Activated CD8-positive, alpha-beta memory T cell treated with anti-CD3 and anti-CD28 coated beads, Interleukin-2, amount 50 U/mL, for 1 hour (primary cell): ENCODE results near the gene NR2E1.

ENCODE experiments used
- DNase-seq: peaks from one replicate; pipeline ENCODE4 v3.0.0-alpha.2; 2020; ENCODE audit errors: extremely low read depth

Gene NR2E1

GRCh38 chr6:108171291-108171917 is 5.6 kb downstream of the NR2E1 start:
- no peak for DNase-seq

- no peak for DNase-seq
Measured at GRCh38 chr6:108171918-108172516, 6.2 kb downstream of the NR2E1 start.

- no peak for DNase-seq
Measured at GRCh38 chr6:108174371-108175175, 8.8 kb downstream of the NR2E1 start.

DNA sequence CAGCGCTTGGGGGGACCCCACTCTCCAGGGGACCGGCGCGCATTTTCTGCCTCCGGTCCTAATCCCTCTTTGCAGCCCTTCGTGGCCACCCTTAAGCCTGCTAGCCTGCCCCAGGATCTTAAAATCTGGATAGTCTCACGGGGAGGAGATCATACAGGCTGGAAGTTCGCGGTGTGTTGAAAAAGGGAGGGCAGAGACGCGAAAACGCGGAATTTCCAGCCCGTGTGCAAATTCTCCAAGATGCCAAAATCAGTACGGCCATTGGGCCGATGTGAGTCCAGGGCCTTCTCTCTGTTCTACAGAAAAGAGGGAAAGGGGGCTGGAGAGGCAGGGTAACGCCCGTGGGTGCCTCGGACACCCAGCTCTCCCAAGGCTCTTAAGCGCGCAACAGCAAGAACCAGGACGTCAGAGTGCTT is 9.4 kb downstream of the NR2E1 start:
- DNase-seq = no peak

DNA sequence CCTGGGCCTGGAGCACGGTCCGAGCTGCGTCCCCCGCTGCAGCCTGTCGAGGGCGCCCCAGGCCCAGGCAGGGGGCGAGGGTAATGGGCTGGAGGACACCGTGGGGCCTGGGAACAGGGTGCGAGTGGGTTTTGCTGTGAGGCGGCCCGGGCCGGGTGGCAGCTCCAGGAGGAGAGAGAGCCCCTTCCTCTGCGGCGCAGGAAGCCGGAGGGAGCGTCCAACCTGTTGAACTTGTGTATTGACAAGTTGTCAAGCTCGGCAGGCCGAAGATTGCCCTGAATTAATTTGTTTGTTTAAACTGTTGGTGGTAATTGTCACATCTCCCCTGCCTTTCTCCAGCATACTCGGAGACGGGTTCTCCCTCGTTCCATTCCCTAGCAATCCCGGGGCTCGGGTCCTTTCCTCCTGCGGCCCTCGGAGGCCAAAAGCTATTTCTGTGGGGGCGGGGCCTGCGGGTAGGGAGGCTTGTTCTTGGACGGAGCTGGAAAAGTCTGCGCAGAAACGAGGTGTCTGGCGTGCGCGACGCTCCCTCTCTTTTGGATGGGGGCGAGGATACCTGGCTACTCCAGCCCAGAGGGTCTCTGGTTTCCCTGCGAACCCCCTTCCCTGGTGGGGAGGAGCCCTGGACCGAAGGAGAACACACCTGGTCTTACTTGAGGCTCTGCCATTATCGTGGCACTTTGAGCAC is 9.9 kb downstream of the NR2E1 start:
- DNase-seq = no peak

DNA sequence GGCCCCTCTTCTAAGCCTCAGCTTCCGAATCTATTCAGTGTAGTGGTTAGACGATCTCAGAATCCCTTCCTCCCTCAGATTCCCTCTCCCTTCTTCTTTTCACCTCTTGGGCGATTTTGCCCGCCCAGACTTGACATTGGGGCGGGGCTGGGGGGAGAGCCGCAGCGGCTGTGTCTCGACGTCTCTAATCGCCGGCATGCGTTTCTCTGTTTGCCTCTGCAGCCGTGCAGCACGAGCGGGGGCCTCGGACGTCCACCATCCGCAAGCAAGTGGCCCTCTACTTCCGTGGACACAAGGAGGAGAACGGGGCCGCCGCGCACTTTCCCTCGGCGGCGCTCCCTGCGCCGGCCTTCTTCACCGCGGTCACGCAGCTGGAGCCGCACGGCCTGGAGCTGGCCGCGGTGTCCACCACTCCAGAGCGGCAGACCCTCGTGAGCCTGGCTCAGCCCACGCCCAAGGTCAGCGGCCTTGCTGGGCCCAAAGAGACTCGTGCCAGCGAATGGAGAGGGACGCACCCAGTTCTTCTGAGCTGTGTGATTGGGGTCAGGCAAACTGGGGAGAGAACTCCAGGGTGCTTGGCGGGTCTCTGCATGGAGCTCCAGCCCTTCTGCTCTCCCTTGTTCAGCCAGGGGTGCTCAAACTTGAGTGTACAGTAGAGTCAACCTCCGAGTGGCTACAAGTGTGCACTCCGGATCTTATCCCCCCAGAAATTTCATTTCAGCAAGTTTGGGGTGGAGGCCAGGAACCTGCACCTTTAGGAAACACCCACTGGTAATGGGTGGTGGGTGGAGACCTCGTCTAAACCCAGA is 10.7 kb downstream of the NR2E1 start:
- no peak for DNase-seq

DNA sequence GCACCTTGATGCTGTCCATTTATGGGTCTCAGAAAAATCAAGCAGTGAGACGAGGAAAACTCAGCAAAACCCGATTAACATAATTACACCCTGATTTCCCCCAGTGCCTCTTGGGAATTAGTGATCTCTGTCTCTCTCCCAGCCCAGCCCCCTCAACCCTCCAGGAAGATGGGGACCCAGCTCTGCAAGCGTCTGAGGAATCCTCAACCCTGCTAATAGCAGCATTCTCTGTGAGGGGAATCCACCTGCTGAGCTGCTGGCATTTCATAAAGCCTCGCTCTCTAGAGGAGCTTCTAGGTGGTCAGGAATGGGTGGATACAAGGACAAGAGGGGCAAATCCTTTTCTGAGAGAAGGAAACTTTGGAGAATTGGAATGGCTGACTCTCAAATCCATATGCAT is 13.9 kb downstream of the NR2E1 start:
- DNase-seq = no peak

DNA sequence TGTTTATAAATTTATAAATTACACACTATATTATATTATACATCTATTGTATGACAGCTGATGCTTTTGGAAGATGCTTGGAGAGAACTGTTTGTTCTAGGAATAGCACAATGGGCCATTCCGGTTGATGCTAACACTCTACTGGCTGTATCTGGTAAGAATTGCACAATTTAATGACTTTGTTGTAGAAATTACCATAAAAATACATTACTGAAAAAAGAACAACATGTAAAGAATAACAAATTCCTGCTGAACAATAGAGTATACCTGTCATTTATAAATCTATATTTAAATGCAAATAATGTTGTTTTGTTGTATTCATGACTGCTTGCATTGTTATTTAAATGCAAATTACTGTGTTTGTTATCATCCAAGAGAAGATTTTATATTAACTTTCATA is 14.4 kb downstream of the NR2E1 start:
- DNase-seq = no peak

DNA sequence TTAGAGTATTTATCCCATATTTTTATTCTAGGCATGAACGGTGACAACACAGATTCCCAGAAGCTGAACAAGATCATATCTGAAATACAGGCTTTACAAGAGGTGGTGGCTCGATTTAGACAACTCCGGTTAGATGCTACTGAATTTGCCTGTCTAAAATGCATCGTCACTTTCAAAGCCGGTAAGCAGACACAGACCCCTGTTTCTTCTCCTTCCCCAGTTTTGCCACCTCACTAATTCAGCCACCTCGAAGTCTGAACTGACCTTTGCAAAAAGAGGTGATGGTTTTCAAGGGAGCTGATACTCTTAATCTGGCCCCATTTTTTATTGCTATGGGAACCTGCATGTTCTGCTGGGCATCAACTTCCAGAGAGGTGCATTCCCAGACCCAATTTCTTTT is 15.0 kb downstream of the NR2E1 start:
- no peak for DNase-seq

GRCh38 chr6:108186226-108186625 is 20.4 kb downstream of the NR2E1 start:
- DNase-seq = no peak

DNA sequence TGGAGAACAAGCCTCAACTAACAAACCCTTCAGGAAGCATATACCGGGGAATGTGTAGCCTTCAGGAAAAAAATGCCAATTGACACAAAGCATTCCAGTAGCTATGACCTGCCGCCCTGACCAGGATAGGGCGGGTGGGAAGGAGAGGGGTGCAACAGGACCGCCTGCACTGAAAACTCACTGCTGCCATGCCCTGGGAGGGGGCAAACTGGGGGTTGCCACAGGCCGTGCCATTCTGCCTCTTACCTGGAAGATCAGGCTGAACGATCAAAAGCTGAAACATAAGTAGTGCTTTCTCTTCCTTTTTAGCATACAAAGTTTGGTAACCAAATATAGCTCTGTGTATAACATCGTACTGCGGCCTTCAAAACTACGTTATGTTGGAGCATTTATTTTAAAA is 21.7 kb downstream of the NR2E1 start:
- no peak for DNase-seq

DNA sequence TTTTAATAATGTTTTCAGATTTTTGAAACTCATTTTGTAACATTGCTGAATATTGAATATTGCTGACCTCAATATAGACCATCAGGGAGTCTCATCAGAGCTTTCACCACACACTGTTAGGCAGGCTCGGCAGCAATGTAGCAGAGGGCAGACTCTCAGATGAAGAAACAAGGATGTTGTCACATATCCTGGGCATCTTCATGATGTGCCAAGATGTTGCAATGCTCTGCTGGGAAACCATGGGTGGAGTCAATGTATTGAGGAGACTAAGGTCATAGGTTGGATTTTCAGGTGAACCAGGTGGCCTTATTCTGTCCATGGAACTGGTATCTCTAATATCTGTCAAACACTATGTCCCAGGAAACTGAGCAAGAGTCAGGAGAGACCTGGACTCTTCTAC is 27.3 kb downstream of the NR2E1 start:
- no peak for DNase-seq

GRCh38 chr6:108193835-108194234 is 28.0 kb downstream of the NR2E1 start:
- no peak for DNase-seq

DNA sequence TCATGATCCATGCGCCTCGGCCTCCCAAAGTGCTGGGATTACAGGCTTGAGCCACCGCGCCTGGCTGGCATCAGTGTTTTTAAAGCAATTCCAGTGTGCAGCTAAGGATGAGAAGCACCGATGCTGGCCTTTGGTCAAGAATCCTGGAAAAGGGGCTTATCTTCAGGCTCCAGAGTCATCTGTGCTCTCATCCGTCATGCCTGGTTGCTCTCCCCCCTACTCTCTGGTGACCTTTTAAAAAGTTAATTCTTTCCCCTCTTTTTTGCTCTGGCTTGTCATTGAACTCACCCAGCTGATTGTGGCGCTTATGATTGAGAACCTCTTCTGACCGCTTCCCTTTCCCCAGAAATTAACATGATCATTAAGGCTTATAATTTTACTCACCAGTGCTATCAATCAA is 28.7 kb downstream of the NR2E1 start:
- DNase-seq = no peak

DNA sequence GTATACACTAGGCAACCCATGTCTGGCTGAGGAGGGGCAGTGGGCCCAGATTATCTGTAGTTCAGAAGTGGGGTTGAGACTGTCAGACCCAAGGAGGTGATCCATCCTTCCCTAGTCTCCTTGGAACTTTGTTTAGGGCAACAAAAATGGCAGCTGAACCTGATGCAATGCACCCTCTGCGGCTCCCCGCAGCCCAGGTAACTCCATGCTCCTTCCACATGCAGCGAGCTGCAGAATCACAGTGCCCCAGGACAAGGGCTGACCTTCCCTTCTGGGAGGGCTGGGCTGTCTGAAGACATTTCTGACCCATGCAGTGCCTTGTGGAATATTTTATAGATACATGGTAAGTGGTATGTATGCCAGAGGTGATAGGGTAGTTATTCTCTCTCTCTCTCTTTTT is 29.4 kb downstream of the NR2E1 start:
- DNase-seq = no peak

- DNase-seq = no peak
Measured at GRCh38 chr6:108198761-108199498, 33.1 kb downstream of the NR2E1 start.

DNA sequence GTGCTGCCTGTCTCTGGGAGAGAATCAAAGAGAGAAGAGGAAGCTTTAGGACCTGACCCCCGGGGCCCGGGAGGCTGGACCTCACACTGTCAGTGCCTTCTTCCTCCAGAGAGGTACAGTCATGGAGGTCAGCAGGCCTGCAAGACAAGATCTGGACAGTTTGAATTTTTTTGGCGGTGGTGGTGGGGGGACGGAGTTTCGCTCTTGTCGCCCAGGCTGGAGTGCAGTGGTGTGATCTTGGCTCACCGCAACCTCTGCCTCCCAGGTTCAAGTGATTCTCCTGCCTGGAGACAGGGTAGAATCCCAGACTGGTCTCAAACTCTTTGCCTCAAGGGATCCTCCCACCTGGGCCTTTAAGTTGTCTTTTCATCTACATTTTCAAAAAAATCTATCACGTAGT is 34.4 kb downstream of the NR2E1 start:
- no peak for DNase-seq

DNA sequence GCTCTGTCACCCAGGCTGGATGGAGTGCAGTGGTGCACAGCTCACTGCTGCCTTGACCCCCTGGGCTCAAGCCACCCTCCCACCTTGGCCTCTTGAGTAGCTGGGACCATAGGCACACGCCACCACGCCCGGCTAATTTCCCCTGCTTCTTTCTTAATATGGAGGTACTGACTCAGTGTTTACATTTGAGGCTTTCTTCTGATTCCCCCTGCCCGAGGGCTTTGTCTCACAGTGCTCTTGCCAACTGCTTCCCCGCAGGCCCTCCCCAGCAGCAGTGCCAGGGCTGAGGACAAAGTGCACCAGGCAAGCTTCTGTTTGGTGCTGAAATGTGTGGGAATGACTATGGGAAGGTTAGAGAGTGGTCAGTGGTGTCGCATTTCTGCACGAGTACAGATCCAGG is 34.8 kb downstream of the NR2E1 start:
- DNase-seq = no peak

GRCh38 chr6:108203189-108204112 is 37.6 kb downstream of the NR2E1 start:
- no peak for DNase-seq

- DNase-seq = no peak
Measured at GRCh38 chr6:108207013-108207412, 41.2 kb downstream of the NR2E1 start.
